ENCODE data around the gene LIMD2. TPM values are rescaled to one million over a fixed set of nuclear protein-coding genes. Genes with fewer than 3 reads are reported as not detected.

Gene LIMD2
- total and polyA plus RNA-seq, 2 of the 8 experiments (the other 6 are each of a cell fraction or from before 2014, with no cell fraction given): 72.0 to 77.2 TPM

DNA sequence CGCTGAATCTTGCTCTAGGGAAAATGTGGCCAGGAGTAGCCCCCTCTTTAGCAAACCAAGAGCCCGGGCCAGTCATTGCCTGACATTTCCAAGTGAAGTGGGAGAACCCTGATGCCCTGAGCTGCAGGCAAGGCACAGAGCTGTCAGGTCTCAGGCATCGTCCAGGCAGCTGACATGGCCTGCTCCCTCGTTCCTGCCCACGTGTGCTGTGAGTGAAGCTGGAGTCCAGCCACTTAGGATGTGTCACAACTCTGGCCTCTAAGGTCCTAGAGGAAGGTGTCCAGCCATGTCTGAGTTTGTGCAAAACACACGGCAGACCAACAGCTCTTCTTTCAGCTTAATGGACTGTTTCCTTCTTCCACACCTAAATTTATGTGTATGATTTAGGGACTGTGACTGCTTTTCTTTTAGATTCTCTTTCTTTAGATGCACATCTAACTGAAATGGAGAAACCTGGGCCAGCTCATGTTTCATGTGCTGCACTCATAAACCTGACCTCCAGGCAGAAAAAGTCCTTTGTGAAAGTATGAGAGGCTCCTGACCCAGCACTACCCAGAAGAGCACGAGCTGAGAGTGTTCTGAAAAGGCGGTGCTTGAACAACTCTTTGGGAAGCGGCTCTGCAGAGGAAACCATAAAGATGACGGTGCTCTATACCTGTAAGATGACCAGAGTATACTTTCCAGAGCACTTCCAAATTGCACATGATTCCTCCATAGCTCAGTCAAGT is 14.8 kb upstream of the LIMD2 start (continued):
- TF ChIP-seq SAP30 (IDR thresholded peaks at IDR 0.05; ENCODE audit: insufficient read depth, insufficient replicate concordance, low read length) (no peak), CTCF (IDR thresholded peaks at IDR 0.05; ENCODE audit: control extremely low read depth in 1 of 3, insufficient read depth in 1 of 3, low read depth in 1 of 3, low read length in 3 of 3) (no peak), TBP (IDR thresholded peaks at IDR 0.05; ENCODE audit: low read depth, low read length) (no peak), GABPA (IDR thresholded peaks at IDR 0.05; ENCODE audit: borderline replicate concordance, insufficient read depth, low read length) (no peak), SP1 (IDR thresholded peaks at IDR 0.05; ENCODE audit: low read depth, low read length) (no peak), KDM4A (IDR thresholded peaks at IDR 0.05; ENCODE audit: low read depth, low read length, severe bottlenecking) (no peak)
- TF ChIP-seq, protein P1, sequence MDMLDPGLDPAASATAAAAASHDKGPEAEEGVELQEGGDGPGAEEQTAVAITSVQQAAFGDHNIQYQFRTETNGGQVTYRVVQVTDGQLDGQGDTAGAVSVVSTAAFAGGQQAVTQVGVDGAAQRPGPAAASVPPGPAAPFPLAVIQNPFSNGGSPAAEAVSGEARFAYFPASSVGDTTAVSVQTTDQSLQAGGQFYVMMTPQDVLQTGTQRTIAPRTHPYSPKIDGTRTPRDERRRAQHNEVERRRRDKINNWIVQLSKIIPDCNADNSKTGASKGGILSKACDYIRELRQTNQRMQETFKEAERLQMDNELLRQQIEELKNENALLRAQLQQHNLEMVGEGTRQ (IDR thresholded peaks at IDR 0.05; ENCODE audit: low read length): no peak
